CD14-positive monocyte (primary cell): ENCODE results near the gene ZNF652. TPM values are rescaled to one million over a fixed set of nuclear protein-coding genes. Genes with fewer than 3 reads are reported as not detected.

ENCODE experiments used
- DNase-seq, 3 donors: peaks; one replicate each; pipeline ENCODE4 v3.0.0-alpha.2; 2011 to 2022
- H2AFZ ChIP-seq: 2 replicates; pipeline ENCODE4 v1.6.0; 2012; ENCODE audit warnings: mild to moderate bottlenecking, low read depth, low read length, inconsistent platforms; ENCODE audit not compliant: insufficient read depth, poor library complexity, severe bottlenecking
- H3K27ac ChIP-seq, 2 donors: 1 replicate in 1 of 2; 2 replicates in 1 of 2; pipeline ENCODE4 v1.5.1; 2012 to 2013; ENCODE audit warnings: low read length in 2 of 2, control low read depth in 1 of 2, inconsistent platforms in 1 of 2, low read depth in 1 of 2, mild to moderate bottlenecking in 1 of 2
- H3K27me3 ChIP-seq, 2 donors: one replicate each; pipeline versions ENCODE4 v1.6.0 to v1.6.1; 2011 to 2013; ENCODE audit warnings: low read length in 2 of 2; ENCODE audit not compliant: control insufficient read depth in 2 of 2, insufficient read depth in 2 of 2
- H3K36me3 ChIP-seq, 2 donors: replicated peaks in 1 of 2; 1 replicate in 1 of 2; 2 replicates in 1 of 2; pipeline versions ENCODE4 v1.5.1 to v1.6.1; 2012 to 2013; ENCODE audit warnings: low read length in 2 of 2, control low read depth in 1 of 2, inconsistent platforms in 1 of 2, mild to moderate bottlenecking in 1 of 2; ENCODE audit not compliant: insufficient read depth in 2 of 2, control insufficient read depth in 1 of 2
- H3K4me1 ChIP-seq, 2 donors: 1 replicate in 1 of 2; 2 replicates in 1 of 2; pipeline versions ENCODE4 v1.5.1 to v1.6.1; 2012 to 2013; ENCODE audit warnings: low read length in 2 of 2, control low read depth in 1 of 2, inconsistent platforms in 1 of 2, mild to moderate bottlenecking in 1 of 2, moderate library complexity in 1 of 2; ENCODE audit not compliant: insufficient read depth in 2 of 2, control insufficient read depth in 1 of 2
- H3K4me2 ChIP-seq: replicated peaks from 2 replicates; pipeline ENCODE3; 2012; ENCODE audit warnings: low read length, moderate library complexity, mild to moderate bottlenecking; ENCODE audit not compliant: poor library complexity, severe bottlenecking; ENCODE audit errors: extremely low read depth
- H3K4me3 ChIP-seq, 3 experiments: fragments of 200-600 bp in 1 of 3; sonication (generic) in 1 of 3; replicated peaks in 1 of 3; 1 replicate in 2 of 3; 2 replicates in 1 of 3; pipeline ENCODE4 v1.5.1; 2011 to 2013; ENCODE audit warnings: low read length in 3 of 3, mild to moderate bottlenecking in 3 of 3, control low read depth in 2 of 3, low read depth in 2 of 3, inconsistent platforms in 1 of 3, moderate library complexity in 1 of 3
- H3K79me2 ChIP-seq: 2 replicates; pipeline ENCODE4 v1.6.0; 2012; ENCODE audit warnings: mild to moderate bottlenecking, control low read depth, inconsistent platforms, low read length, moderate library complexity; ENCODE audit not compliant: insufficient read depth
- H3K9ac ChIP-seq: 2 replicates; pipeline ENCODE4 v1.6.0; 2017; ENCODE audit warnings: low read length, mild to moderate bottlenecking; ENCODE audit not compliant: insufficient read depth, poor library complexity, severe bottlenecking
- H3K9me3 ChIP-seq, 2 donors: replicated peaks in 1 of 2; 1 replicate in 1 of 2; 2 replicates in 1 of 2; pipeline versions ENCODE4 v1.5.1 to v1.6.1; 2012 to 2013; ENCODE audit warnings: low read length in 2 of 2, control low read depth in 1 of 2; ENCODE audit not compliant: control insufficient read depth in 1 of 2, insufficient read depth in 1 of 2
- H4K20me1 ChIP-seq: 2 replicates; pipeline ENCODE4 v1.6.0; 2012; ENCODE audit warnings: mild to moderate bottlenecking, low read length, control low read depth, moderate library complexity; ENCODE audit not compliant: insufficient read depth
- H3K27ac Mint-ChIP-seq, 7 donors: one replicate each; pipeline ENCODE4 v1.8.0; 2020; ENCODE audit warnings: mild to moderate bottlenecking in 7 of 7, mixed read lengths in 7 of 7, moderate library complexity in 6 of 7, inconsistent platforms in 2 of 7
- H3K27me3 Mint-ChIP-seq, 3 donors: one replicate each; pipeline ENCODE4 v1.8.0; 2021 to 2022; ENCODE audit warnings: low read depth in 3 of 3, mild to moderate bottlenecking in 3 of 3, mixed read lengths in 3 of 3, moderate library complexity in 3 of 3, inconsistent platforms in 1 of 3
- H3K36me3 Mint-ChIP-seq, 2 donors: one replicate each; pipeline ENCODE4 v1.8.0; 2020; ENCODE audit warnings: mixed read lengths in 2 of 2, inconsistent platforms in 1 of 2, mild to moderate bottlenecking in 1 of 2
- H3K4me1 Mint-ChIP-seq: one replicate; pipeline ENCODE4 v1.8.0; 2020; ENCODE audit warnings: mild to moderate bottlenecking, mixed read lengths
- H3K4me3 Mint-ChIP-seq, 2 donors: one replicate each; pipeline ENCODE4 v1.8.0; 2020; ENCODE audit warnings: mild to moderate bottlenecking in 2 of 2, mixed read lengths in 2 of 2, moderate library complexity in 1 of 2
- H3K9me3 Mint-ChIP-seq, 7 donors: one replicate each; pipeline ENCODE4 v1.8.0; 2020 to 2022; ENCODE audit warnings: mixed read lengths in 7 of 7, mild to moderate bottlenecking in 6 of 7, moderate library complexity in 6 of 7, inconsistent platforms in 2 of 7
- CTCF ChIP-seq: fragments of 200-600 bp; IDR thresholded peaks from one replicate; pipeline ENCODE4 v1.8.0; 2022; ENCODE audit warnings: antibody characterized with exemption, mild to moderate bottlenecking
- WGBS: methylation state at CpG from one replicate; pipeline ENCODE4 v1.1.5; 2013; ENCODE audit warnings: missing lambda C conversion rate; ENCODE audit not compliant: insufficient coverage; 5-methylcytosine and 5-hydroxymethylcytosine counted together
- intact Hi-C, 2 donors: fragments of 100-400 bp; cut with micrococcal nuclease; formaldehyde crosslinking; loops; one replicate each; pipeline versions ENCODE4 v1.15.0 to v1.15.1; 2023
- polyA plus RNA-seq, 3 donors: library from polyadenylated mRNA; depleted of rRNA in 1 of 3; unstranded in 2 of 3; stranded (reverse) in 1 of 3; fragments of 300-500 nt in 2 of 3; fragments of >200 nt in 1 of 3; fragmentation: Illumina TruSeq in 2 of 3; gene quantifications; 1 replicate in 2 of 3; 2 replicates in 1 of 3; pipeline ENCODE4 v1.2.3, GENCODE V29; 2012 to 2021

The ZNF652 gene
- polyA plus RNA-seq, 3 donors: 16.9 to 19.8 (median 18.8) TPM

GRCh38 chr17:49388290-49388640 lies 26.2 kb upstream of the ZNF652 start:
- peak overlapping the region; percentile 48 for H2AFZ ChIP-seq
- no peaks in the 10 kb centered on the region for H3K79me2 ChIP-seq
- peaks cover 0 to 2% (median 1%) of the 10 kb centered on the region in 3 donors for H3K27me3 Mint-ChIP-seq
- H3K36me3 ChIP-seq: no peaks in the 10 kb centered on the region
- H3K27ac ChIP-seq: peak overlapping the region; percentile 41 to 97
- peaks cover 0 to 4% (median 0%) of the 10 kb centered on the region in 7 donors for H3K9me3 Mint-ChIP-seq
- H3K9ac ChIP-seq: peak overlapping the region; percentile 20
- peaks cover 55% of the 10 kb centered on the region for H3K4me1 Mint-ChIP-seq
- no peak for TF ChIP-seq CTCF
- H3K4me1 ChIP-seq: peaks cover 57 to 61% of the 10 kb centered on the region in 2 donors
- H3K4me3 Mint-ChIP-seq: peak overlapping the region; percentile 63 to 77
- peak overlapping the region in 1 of 3 experiments; percentile 39 for H3K4me3 ChIP-seq
- peak overlapping the region; percentile 73 to 99 (median 83) for H3K27ac Mint-ChIP-seq
- intact Hi-C loops: no loop called here
- H4K20me1 ChIP-seq: no peaks in the 10 kb centered on the region
- H3K4me2 ChIP-seq: peak overlapping the region; percentile 39
- no peaks in the 10 kb centered on the region for H3K9me3 ChIP-seq
- peaks cover 0 to 2% of the 10 kb centered on the region in 2 donors for H3K36me3 Mint-ChIP-seq
- no peaks in the 10 kb centered on the region for H3K27me3 ChIP-seq
- WGBS: 10% methylated on average over 2 of the region's 6 CpGs
- DNase-seq: peak in 1 of 3 donors; percentile 16

- H3K4me3 ChIP-seq: peak overlapping the region in 1 of 3 experiments; percentile 39
- H3K9me3 Mint-ChIP-seq: peaks cover 0 to 4% (median 0%) of the 10 kb centered on the region in 7 donors
- no peak for TF ChIP-seq CTCF
- peak overlapping the region; percentile 20 for H3K9ac ChIP-seq
- H3K36me3 Mint-ChIP-seq: peaks cover 0 to 2% of the 10 kb centered on the region in 2 donors
- H3K27ac ChIP-seq: peak overlapping the region; percentile 41 to 97
- H2AFZ ChIP-seq: peak overlapping the region; percentile 48
- peaks cover 0 to 3% (median 2%) of the 10 kb centered on the region in 3 donors for H3K27me3 Mint-ChIP-seq
- peak overlapping the region in 1 of 2 donors; percentile 63 for H3K4me3 Mint-ChIP-seq
- H3K27ac Mint-ChIP-seq: peak overlapping the region; percentile 31 to 99 (median 83)
- H4K20me1 ChIP-seq: no peaks in the 10 kb centered on the region
- WGBS: 64% methylated on average over 6 of the region's 11 CpGs
- no peaks in the 10 kb centered on the region for H3K36me3 ChIP-seq
- H3K79me2 ChIP-seq: no peaks in the 10 kb centered on the region
- no peaks in the 10 kb centered on the region for H3K27me3 ChIP-seq
- no peaks in the 10 kb centered on the region for H3K9me3 ChIP-seq
- peaks cover 52% of the 10 kb centered on the region for H3K4me1 Mint-ChIP-seq
- peaks cover 51 to 55% of the 10 kb centered on the region in 2 donors for H3K4me1 ChIP-seq
- H3K4me2 ChIP-seq: peak overlapping the region; percentile 39
- DNase-seq: no peak
- intact Hi-C loops: no loop called here
Measured at GRCh38 chr17:49387498-49388289, 25.6 kb upstream of the ZNF652 start.
